GM20000 (cell line): ENCODE measurements around the gene ASTN2.

Experiments
- DNase-seq: peaks from one replicate; pipeline ENCODE4 v3.0.0; 2012; ENCODE audit warnings: low spot score
- CTCF ChIP-seq: IDR thresholded peaks from 2 replicates; pipeline ENCODE4 v1.5.1; 2012; ENCODE audit warnings: mild to moderate bottlenecking, control low read depth; ENCODE audit errors: extremely low read depth, missing control alignments

Gene ASTN2

GRCh38 chr9:116942593-116943061, 472.2 kb downstream of the ASTN2 start:
- no peak for TF ChIP-seq CTCF
- DNase-seq, result peak; percentile 15

GRCh38 chr9:116941266-116941665, 473.6 kb downstream of the ASTN2 start:
- no peak for DNase-seq
- TF ChIP-seq CTCF, result no peak

GRCh38 chr9:116940614-116941215, 474.1 kb downstream of the ASTN2 start:
- DNase-seq, result no peak
- no peak for TF ChIP-seq CTCF

GRCh38 chr9:116939614-116940013, 475.2 kb downstream of the ASTN2 start:
- DNase-seq, result no peak
- TF ChIP-seq CTCF, result no peak

- no peak for TF ChIP-seq CTCF
- DNase-seq, result no peak
Observed at GRCh38 chr9:116939161-116939560, 475.7 kb downstream of the ASTN2 start.

- no peak for DNase-seq
- no peak for TF ChIP-seq CTCF
Observed at GRCh38 chr9:116937361-116937760, 477.5 kb downstream of the ASTN2 start.

GRCh38 chr9:116935149-116935897, 479.5 kb downstream of the ASTN2 start:
- no peak for TF ChIP-seq CTCF
- DNase-seq, result no peak
